Cardiac septum (tissue), 1 donor: Measurements from ENCODE around the gene IKZF3. TPM values are rescaled to one million over a fixed set of nuclear protein-coding genes. Genes with fewer than 3 reads are reported as not detected.
"Not testable (repeated sequence)": the region's sequence is repeated elsewhere in the genome, so short reads cannot be mapped to it uniquely, and the experiment has no call there.

Experiments used
- DNase-seq: peaks from one replicate; pipeline ENCODE4 v3.0.0-alpha.2; 2020; ENCODE audit warnings: low spot score
- intact Hi-C: fragments of 100-400 bp; cut with DNase I; formaldehyde crosslinking; loops from one replicate; pipeline ENCODE4 v1.14.0; 2022
- total RNA-seq: library from RNA; stranded (reverse); fragmentation: NEBNext Ultra II Directional; extraction: Animal tissue kit (Norgen Biotek cat#: 25700); gene quantifications from one replicate; pipeline ENCODE4 v1.2.1, GENCODE V29; 2021
- donor health status: DM: no; HTN: no; CAD: no.

IKZF3 gene
- total RNA-seq, 1 donor from 2014 or later: 0.51 TPM

DNA sequence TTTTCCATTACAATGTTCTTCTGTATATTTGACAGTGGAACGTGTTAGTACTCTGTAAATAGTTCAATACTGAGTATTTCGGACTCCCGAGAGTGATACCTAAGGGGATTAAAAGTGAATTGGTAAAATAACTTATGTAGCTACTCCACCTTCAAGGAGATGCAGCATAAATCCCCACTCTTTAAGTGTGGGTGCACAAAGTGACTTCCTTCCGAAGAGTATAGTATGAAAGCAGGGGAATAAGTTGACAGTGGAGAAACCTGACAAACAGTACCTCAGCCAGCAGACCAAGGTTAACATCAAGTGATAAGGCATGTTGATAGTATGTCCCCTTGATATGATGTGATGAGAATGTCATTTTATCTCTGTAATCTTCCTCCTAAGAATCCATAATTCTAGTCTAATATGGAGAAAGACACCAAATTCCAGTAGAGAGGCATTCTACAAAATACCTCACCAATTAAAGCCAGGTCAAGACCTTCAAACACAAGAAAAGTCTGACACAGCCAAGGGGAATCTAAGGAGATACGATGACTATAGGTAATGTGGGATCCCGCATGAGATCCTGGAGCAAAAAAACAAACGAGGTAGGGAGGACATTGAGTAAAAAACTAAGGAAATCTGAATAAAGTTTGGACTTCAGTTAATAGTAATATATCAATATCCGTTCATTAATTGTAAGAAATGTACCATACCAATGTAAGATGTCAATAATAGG, 2.1 kb upstream of the IKZF3 start:
- DNase-seq: no peak
- intact Hi-C loops: no loop called here

DNA sequence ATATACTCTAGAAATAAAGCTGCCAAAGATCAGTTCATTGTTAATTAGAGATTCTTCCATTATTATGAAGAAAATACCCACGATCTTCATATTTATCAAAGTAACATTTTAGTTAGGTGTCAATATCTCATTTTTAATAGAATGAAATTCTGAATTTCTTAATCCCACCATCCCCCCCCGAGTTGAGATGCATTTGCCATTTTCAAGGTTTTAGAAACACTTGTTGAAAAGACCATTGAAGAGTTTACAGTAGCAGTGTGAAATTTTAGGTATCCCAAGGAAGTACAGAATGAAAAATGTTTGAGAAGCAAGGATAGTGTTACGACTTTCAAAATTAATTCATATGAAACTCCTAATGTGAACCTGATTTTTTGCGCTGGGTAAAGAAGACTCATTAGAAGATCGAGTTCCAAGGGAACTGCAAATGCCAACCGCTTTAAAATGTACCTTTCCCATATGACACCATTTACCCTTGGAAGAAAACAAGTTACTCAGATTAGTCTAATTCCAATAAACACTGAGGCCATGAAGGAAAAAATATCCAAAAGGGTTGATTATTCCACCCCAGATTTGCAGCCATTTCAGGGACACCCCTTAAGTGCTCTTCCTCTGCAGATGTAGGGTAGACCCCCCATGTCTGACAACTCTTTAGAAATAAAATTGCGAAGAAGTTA, 731 bp downstream of the IKZF3 start:
- intact Hi-C loops: no loop called here

DNA sequence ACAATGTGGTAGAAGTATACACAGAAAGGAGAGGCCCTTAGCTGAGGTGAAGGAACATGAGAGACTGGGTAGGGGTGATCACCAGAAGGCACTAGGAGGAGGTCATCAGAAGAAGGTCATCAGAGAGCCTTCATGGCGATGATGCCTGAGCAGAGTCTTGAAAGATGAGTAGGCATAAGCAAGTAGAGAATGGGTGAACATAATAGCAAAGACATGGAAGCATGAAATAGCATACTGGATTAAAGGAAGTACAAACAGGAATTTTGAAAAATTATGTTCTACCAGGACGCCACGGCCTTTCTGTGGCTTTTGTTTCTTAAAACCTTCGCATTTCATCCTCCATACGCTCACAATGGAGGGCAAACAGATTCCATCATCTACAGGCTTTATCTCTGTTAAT, 2.9 kb downstream of the IKZF3 start:
- intact Hi-C loops: no loop called here
- DNase-seq: no peak

More for the DNA sequence above, 731 bp downstream of the IKZF3 start:
- DNase-seq: no peak

- intact Hi-C loops, DNase-seq: not testable (repeated sequence)
These were observed 8.0 kb downstream of the IKZF3 start for GRCh38 chr17:39855911-39856649.

DNA sequence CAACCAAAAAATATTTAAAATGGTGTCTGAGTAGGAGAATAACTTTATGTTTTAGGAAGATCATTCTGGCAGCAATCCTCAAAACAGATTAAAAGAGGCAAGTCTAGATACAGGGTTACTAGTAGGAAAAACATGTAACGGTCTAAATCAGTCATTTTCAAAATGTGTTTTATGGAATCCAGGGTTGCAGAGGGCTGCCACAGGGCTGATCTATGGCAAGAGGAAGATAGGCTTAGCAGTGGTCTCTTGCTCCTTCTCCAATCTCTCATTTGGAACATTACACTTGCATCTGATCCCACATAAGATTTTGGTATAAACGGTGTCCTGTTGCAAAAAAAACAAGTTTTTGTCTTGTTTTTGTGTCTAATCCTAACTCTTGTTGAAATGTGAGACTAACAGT, 9.2 kb downstream of the IKZF3 start:
- no peak for DNase-seq
- intact Hi-C loops: no loop called here

GRCh38 chr17:39852239-39852638, 11.9 kb downstream of the IKZF3 start:
- intact Hi-C loops: no loop called here
- no peak for DNase-seq

DNA sequence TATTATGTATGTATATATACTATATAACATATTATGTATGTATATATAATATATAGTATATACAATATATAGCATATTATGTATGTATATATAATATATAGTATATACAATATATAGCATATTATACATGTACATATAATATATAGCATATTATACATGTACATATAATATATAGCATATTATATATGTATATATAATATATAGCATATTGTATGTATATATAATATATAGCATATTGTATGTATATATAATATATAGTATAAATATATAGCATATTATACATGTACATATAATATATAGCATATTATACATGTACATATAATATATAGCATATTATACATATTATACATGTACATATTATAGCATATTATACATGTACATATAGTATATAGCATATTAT, 13.9 kb downstream of the IKZF3 start:
- not testable (repeated sequence) for DNase-seq

DNA sequence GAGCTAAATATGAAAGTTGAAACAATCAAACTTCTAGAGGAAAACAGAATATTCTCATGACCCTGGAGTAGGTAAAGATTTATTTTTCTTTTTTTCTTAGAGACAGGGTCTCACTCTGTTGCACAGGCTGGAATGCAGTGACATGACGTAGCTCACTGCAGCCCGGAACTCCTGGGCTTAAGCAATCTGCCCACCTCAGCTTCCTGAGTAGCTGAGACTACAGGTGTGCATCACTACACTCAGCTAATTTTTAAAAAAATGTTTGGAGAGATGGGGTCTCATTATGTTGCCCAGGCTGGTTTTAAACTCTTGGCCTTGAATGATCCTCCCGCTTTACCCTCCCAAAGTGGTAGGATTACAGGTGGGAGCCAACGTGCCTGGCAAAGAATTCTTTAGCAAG, 15.5 kb downstream of the IKZF3 start:
- intact Hi-C loops: no loop called here
- no peak for DNase-seq

More for the DNA sequence above, 13.9 kb downstream of the IKZF3 start:
- intact Hi-C loops: not testable (repeated sequence)

DNA sequence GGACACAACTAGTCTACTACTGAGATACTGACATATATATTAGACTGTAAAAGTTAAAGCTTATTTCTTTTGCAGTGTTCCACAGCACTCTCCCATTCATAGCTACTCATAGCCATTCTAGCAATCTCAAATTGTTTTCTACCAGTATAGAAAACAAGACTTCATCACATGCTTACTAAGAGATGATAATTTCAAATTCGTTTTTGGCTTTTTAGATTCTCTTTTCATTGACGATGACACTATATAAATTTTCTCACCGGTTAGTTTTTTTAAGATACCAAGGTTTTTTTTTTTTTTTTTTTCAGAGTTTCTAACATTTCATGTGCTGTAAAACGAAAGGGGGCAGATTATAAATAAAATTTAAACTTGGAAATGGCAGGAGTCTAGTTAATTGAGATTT, 17.9 kb downstream of the IKZF3 start:
- intact Hi-C loops: no loop called here
- no peak for DNase-seq

DNA sequence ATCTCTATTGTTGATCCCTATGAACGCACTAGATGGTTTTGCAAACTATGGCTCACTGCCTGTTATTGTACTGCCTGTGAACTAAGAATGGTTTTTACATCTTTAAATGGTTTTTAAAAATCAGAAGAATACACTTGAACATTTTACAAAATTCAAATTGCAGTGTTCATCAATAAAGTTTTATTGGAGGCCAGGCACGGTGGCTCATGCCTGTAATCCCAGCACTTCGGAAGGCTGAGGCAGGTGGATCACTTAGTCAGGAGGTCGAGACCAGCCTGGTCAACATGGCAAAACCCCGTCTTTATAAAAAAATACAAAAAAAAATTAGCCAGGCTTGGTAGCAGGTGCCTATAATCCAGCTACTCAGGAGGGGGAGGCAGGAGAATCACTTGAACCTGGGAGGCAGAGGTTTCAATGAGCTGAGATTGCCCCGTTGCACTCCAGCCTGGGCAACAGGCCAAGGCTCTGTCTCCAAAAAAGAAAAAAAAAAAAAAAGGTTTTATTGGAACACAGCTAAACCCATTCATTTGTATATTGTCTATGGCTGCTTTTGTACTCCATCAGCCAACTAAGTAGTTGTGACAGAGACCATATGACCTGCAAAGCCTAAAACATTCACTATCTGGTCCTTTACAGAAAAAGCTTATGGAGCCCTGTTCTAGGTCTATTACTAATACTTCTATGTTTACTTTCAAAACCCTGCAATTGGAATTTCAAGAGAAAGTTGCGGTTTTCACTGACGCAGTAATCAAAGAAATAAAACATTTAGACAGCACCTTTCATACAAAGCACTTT, 18.9 kb downstream of the IKZF3 start:
- DNase-seq: no peak
- intact Hi-C loops: no loop called here

DNA sequence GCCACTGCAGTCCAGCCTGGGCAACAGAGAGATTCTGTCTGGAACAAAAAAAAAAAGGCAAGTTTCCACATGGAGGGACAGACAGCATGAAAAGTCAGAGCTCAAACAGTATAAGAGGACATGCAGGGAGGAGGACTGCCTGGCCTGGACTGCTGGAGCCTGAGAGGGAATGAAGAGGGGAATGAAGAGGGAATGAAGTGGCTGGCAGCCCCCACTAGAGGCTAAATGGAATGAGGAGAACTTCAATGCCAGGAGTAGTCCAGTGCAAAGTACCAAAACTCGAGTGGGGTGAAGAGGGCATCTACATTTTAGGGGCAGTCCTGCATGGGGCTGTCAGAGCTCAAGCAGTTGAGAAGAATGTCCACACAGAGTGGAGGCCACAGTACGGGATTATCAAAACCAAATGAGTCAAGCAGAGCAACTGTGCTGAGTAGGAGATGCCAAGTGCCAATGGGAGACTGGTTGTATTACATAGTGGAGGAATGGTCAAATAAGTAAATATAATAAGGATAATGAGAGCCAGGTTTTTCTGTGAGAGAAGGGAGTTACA, 22.9 kb downstream of the IKZF3 start:
- intact Hi-C loops: no loop called here

GRCh38 chr17:39838784-39839183, 25.3 kb downstream of the IKZF3 start:
- DNase-seq: no peak
- intact Hi-C loops: no loop called here

More for the DNA sequence above, 22.9 kb downstream of the IKZF3 start:
- DNase-seq: no peak

DNA sequence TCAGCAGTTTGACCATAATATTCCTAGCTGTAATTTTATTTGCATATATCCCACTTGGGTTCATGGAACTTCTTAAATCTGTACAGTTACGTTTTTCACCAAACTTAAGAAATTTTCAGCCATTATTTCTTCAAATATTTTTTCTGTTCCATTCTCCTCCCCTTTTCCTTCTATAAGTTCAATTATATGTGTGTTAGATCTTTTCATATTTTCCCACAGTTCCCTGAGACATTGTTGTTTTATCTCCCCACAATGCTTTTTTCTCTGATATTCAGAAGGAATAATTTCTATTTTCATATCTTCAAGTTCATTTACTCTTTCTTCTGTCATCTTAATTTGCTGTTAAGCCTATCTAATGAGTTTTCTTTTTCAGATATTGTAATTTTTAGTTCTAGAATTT, 26.1 kb downstream of the IKZF3 start:
- no peak for DNase-seq
- intact Hi-C loops: no loop called here

GRCh38 chr17:39836117-39836516, 28.0 kb downstream of the IKZF3 start:
- no peak for DNase-seq
- intact Hi-C loops: no loop called here

- intact Hi-C loops: no loop called here
- no peak for DNase-seq
These were observed 28.9 kb downstream of the IKZF3 start for GRCh38 chr17:39835038-39835786.

- intact Hi-C loops: no loop called here
- no peak for DNase-seq
These were observed 30.1 kb downstream of the IKZF3 start for GRCh38 chr17:39834017-39834416.

DNA sequence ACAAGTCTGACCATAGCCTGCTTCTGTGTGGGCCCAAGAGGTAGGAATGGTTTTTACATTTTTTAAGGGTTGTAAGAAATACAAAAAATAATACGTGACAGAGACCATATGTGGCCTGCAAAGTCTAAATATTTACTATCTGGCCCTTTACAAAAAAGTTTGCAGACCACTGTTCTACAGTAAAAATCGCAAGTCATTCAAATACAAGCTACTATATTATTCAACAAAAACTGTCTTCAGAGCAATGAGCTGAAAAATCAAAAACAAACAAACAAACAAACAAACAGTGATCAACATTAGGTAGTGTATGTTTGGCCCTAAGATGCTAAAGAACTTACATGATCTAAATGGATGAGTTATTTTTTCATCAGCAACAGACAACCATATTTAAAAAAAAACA, 32.5 kb downstream of the IKZF3 start:
- DNase-seq: no peak
- intact Hi-C loops: no loop called here

DNA sequence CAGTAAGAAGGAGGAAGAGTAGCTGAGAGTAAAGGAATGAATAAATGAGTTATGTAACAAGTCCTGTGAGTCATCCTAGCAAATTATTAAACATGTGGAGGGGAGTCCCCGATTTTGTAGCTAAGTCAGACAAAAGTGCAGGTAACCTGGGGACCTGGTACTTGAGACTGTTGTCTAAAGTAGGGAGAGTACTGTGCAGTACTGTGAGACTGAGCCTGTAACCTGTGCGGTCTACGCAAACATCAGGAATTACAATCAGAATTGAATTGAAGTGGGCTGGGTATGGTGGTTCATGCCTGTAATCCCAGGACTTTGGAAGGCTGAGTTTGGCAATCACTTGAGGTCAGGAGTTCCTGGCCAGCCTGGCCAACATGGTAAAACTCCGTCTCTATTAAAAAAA, 35.7 kb downstream of the IKZF3 start:
- intact Hi-C loops: no loop called here
- DNase-seq: no peak

DNA sequence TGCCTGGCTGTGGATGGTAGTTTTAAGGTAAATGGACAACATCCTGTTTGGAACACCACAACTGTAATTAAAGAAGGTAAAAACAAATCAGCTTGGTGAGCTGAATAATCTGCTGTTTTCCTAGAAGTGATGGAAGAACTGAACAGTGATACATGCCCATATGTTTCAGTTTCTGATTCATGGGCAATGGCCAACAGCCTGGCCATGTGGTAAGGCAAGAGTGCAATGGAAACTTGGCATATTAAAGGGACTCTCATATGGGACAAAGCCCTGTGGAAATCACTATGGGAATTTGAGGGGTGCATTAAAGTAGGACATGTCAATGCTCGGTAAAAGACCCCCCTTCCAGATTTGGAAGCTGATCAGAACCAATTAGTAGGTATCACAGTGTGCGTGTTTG, 37.8 kb downstream of the IKZF3 start:
- intact Hi-C loops: no loop called here

More for the DNA sequence above, 37.8 kb downstream of the IKZF3 start:
- no peak for DNase-seq
